Suppressor macrophage treated with lipopolysaccharide for 4 hours (primary cell): Measurements from ENCODE around the gene CRK.
"Not testable (repeated sequence)": the region's sequence is repeated elsewhere in the genome, so short reads cannot be mapped to it uniquely, and the experiment has no call there.

ENCODE experiments used
- DNase-seq: peaks from one replicate; pipeline ENCODE4 v3.0.0-alpha.2; 2020

Gene CRK

DNA sequence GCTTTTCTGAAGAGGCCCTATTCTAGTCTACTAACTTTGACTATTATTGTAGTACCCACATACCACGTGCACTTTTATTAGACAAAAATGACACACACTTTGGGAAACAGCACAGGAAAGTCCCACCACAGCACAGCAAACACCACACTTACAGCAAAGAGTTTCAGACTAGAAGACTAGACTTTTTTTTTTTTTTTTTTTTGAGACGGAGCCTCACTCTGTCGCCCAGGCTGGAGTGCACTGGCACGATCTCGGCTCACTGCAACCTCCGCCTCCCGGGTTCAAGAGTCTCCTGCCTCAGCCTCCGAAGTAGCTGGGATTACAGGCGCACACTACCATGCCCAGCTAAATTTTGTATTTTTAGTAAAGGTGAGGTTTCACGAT is 76.1 kb downstream of the CRK start:
- no peak for DNase-seq

DNA sequence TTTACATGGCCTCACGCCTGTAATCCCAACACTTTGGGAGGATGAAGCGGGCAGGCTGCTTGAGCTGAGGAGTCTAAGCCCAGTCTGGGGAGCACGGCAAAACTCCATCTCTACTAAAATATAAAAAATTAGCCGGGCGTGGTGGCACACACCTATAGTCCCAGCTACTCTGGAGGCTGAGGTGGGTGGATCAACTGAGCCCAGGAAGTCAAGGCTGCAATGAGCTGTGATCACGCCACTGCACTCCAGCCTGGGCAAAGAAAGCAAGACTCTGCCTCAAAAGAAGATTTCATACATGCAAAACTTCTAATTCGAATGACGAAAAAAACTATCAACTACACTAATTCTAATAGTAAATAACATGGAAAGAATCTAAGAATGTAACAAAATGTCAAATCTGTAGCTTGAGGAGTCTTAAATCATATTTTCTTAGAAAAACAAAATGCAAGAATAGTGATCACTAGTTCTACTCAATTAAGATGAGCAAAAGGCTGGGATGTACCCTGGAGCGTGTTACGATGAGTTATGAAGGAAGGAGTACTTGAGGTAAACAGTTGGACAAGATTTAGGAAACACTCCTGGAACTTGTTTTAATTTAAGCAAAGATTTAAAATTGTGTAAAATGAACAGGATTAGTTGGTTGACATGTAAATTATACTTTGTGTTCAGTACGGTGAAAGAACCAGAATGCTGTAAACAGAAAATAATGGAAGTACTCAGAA is 76.7 kb downstream of the CRK start:
- no peak for DNase-seq

DNA sequence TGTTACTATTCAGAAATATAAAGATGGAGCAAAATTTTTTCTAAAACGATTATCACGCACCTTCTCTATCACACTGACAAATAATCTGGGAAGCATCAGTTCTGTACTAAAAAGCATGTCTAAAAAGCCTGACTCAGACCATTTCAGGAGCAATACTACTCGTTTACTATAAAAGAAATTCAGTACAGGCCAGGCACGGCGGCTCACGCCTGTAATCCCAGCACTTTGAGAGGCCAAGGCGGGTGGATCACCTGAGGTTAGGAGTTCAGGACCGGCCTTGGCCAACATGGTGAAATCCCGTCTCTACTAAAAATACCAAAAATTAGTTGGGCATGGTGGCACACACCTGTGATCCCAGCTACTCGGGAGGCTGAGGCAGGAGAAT is 77.6 kb downstream of the CRK start:
- DNase-seq, result not testable (repeated sequence)

DNA sequence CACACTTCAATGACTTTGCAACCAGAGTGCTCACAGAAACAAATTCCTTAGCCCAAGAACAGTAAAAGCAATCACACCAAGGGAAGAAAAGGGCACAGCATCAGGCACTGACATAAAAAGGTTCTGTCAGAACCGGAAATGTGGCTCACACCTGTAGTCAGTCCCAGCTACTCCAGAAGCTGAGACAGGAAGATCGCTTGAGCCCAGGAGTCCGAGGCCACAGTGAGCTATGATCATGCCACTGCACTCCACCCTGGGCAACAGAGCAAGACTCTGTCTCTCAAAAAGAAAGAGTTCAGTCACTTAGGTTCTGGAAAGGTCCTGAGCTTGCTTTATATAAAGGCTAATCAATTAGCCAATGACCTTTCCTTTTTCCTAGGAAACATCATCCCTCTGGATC is 78.7 kb downstream of the CRK start:
- no peak for DNase-seq

DNA sequence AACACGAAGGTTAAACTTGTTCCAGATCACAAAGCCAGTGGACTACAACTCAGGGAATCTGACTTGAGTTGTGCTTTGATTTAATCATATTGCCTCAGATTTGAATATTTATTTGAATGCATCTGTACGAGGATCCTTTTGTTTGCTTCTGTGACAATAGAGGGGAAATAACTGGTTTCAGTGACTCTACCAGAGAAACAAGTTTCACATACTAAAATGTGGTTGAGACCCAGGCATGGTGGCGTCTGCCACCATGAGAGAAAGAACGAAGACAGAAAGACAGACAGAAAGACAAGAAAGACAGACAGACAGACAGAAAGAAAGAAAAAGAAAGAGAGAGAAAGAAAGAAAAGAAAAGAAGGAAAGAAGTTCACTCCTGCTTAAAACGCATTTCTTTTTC is 80.0 kb downstream of the CRK start:
- DNase-seq, result no peak

DNA sequence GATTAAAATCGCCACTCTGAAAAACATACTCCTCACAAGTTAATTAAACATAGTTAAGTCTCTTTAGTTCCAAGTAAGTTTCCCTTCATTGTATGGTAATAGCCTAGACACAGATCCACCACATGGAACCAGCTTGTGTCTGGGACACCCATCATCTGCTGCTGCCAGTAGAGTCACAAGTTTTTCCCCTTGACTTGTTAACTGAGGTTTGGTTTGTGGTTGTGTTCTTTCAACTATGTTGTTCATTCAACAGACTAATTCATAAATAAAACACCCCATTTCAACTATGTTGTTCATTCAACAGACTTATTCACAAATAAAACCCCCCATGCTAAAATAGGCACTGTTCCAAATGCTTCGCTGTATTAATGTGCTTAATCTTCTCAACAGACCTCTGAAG is 80.4 kb downstream of the CRK start:
- no peak for DNase-seq

DNA sequence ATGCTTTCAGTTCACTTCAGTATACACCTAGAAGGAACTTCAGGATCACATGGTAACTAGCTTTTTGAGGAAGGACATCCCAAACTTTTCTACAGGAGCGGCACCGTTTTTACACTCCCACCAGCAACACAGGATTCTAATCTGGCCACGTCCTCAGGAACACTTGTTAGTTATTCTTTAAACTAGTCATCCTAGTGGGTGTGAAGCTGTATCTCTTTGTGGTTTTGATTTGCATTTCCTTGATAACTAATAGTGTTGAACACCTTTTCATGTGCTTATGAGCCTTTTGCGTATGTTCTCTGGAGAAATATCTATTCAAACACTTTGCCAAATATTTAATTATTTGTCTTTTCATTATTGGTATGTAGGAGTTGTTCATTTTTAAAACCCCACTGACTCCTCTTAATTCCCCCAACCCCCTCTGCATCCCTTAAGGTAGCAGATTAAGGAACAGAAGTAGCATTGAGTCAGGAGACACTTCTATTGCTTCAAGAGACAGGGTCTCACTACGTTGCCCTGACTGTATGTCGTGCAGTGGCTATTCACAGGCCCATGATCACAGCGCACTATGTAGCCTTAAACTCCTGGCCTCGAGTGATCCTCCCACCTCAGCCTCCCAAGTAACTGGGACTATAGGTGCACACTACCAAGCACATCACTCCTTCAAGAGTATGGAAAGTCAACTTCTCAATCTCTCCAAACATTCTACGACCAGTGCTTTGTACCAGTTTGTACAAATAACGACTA is 81.4 kb downstream of the CRK start:
- DNase-seq, result no peak

DNA sequence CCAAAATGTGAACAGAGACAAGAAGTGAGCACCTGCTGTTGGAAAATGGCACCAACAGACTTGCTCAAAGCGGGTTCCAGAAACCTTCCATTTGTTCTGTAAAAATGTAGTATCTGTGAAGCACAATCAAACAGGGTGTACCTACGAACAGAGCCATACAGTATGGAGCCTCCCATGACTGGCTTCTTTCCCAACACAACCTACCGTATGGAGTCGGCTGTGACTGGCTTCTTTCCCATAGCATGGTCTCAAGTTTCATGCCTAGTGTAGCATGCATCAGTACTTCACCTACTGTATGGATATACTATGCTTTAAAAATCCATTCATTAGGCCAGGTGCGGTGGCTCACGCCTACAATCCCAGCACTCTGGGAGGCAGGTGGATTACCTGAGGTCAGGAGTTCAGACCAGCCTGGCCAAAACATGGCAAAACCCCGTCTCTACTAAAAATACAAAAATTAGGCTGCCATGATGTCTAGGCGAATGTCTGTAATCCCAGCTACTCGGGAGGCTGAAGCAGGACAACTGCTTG is 82.3 kb downstream of the CRK start:
- DNase-seq, result no peak

DNA sequence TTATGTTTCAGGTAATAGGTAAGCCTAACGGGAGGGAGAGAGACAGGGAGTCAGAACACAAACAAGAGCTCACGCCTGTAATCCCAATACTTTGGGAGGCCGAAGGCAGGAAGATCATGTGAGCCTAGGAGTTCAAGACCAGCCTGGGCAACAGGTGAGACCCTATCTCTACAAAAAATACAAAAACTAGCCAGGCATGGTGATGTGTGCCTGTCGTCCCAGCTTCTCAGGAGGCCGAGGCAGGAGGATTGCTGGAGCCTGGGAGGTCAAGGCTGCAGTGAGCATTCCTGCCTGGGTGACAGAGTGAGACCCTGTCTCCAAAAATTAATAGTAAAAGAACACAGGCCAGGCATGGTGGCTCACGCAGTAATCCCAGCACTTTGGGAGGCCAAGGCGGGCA is 83.4 kb downstream of the CRK start:
- DNase-seq, result no peak

DNA sequence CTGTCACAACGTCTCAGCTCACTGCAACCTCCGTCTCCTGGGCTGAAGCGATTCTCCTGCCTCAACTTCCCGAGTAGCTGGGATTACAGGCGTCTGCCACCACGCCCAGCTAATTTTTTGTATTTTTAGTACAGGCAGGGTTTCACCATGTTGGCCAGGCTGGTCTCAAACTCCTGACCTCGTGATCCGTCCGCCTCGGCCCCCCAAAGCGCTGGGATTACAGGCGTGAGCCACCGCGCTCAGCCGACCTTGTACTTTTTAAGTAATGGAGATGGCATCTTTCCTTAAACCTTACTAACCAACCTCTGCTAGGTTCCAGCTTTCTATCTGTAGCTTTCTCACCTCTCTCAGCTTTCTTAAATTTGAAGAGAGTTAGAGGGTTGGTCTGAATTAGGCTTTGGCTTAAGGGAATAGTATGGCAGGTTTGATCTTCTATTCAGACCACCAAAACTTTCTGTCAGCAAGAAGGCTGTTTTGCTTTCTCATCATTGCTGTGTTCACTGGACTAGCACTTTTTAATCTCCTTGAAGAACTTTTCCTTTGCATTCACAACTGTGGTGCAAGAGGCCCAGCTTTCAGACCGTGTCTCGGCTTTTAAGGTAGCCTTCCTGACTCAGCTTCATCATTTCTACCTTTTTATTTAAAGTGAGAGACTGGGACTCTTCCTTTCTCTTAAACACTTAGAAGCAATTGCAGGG is 84.0 kb downstream of the CRK start:
- DNase-seq, result no peak
